HG03060 (cell line): ENCODE results near the gene ARSB.
"Not testable (repeated sequence)": the region's sequence is repeated elsewhere in the genome, so short reads cannot be mapped to it uniquely, and the experiment has no call there.

Experiments
- ATAC-seq: cut with Tn5 transposase; IDR thresholded peaks from one replicate; pipeline ENCODE4 v1.9.1; 2021; ENCODE audit warnings: low read depth, moderate number of reproducible peaks; ENCODE audit not compliant: unreplicated experiment

Gene ARSB

GRCh38 chr5:78851891-78852290 lies 133.2 kb downstream of the ARSB start:
- ATAC-seq, result not testable (repeated sequence)

DNA sequence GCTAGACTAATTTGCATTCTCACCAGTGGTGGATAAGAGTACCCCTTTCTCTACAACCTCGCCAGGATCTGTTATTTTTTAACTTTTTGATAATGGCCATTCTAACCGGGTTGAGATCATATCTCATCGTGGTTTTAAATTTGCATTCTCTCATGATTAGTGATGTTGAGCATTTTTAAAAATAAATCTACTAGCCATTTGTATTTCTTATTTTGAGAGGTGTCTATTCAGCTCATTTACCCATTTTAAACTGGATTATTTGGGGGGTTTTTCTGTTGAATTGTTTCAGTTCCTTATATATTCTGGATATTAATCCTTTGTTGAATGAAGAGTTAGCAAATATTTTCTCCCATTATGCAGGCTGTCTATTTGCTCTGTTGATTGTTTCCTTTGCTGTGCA lies 139.6 kb downstream of the ARSB start:
- no peak for ATAC-seq

GRCh38 chr5:78843436-78843835 lies 141.7 kb downstream of the ARSB start:
- no peak for ATAC-seq

DNA sequence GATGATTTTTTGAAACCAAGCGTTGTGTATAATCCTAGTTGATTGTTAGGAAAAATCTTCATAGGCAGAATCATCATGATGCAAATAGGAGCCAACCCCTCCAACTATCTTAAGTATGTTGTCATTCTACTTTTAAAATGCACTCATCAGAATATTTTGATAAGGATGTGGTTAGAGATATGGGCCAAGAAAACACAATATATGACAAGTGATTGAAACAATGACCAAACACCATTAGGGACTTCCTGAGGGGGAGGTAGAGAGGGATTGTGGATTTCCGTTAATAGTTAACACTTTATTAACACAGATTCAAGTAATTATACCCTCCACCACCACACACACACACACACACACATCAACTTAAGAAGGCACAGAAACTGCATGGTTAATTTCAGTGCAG lies 143.3 kb downstream of the ARSB start:
- ATAC-seq, result no peak

DNA sequence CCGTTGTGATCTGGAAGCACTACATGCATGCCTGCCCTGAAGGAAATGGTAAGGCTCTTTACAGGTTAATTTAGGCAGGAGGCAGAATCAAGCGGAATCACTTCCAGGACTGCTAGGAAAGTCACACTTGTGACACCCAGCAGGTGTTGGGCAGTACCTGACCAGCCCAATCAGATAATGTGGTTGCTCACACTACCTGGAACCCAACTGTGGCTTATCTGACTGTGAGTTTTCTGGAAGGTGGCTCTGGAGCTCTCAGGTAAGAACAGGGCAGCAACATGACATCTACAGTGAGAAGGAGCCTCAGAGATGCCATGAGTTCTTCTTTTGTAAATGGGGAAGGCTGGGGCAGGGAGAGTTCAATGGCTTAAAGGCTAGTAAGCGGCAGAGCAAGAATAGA lies 146.4 kb downstream of the ARSB start:
- no peak for ATAC-seq

DNA sequence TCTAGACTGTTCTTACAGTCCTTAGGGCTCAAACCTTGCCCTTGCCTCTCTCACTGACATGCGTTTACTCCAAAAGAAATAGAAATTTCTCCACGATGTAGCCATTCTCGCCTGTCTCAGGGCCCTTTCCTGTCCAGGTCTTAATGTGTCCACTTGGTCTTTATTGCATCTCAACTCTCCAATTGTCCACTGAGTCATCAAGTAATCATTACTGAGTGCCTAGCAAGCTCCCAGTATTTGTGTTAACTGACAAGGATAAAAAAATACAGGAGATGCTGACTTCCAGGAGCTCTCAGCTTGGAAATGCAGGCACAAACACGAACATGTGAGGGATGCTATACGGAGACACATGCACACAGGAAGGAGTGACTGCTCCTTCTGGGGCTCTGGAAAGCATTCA lies 147.3 kb downstream of the ARSB start:
- no peak for ATAC-seq

DNA sequence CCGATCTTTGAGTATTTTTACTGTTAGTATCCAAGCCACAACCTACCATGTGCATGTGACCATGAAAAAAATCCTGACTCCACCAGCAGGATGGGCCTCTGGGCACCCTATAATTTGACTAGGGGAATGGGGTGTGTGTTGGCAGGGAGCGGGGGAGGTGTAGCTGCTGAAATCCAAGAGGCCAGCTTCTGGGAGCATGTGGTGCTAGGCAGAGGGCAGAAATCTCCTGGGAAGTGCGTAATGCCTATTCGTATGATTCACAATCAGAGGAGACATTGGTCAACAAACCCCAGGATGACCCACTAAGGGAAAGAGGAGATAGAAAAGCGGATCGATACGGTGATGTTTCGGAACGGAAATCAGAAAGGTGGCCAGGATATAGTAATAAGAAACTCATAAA lies 149.9 kb downstream of the ARSB start:
- ATAC-seq, result no peak

DNA sequence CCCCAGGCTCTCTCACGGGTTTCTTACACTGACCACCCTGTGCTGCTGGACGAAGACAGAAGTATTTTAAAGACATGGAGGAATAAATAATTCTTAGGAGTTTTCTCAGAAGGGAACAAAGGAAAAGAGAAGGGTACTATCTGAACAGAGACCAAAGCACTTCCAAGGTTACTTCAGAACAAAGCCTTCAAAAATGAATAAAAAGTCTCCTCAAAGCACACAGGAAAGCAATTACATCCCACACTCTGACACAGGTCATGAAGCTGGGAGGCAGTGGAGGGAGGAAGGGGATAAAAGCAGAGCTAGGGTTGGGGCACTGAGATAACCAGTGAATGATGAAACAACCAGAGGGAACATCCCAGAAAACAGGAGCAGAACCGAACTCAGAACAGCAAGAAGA lies 151.8 kb downstream of the ARSB start:
- ATAC-seq, result no peak

DNA sequence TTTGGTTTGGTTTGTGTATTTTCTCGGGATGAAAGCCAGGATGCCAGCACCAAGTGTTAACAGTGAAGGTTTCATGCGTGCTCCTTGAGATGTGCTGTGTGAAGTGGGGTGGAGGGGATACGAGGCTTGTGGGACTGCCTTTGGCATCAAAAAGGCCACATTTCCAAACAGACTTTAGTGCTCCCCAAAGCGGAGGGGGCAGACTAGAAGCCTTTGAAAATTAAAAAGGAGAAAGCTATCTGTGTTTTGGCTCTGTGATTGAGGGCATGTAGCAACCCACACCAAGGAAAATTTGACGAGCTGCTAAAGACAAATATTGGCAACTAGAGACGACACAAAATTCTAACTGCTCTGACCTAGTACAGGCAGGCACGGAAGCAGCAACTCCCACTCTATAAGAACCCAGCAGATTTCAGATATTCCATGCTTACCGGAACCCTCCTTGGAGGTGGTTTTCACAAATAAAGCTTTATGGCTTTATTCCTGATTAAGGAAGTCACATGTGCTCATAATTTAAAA lies 154.5 kb downstream of the ARSB start:
- ATAC-seq, result no peak

DNA sequence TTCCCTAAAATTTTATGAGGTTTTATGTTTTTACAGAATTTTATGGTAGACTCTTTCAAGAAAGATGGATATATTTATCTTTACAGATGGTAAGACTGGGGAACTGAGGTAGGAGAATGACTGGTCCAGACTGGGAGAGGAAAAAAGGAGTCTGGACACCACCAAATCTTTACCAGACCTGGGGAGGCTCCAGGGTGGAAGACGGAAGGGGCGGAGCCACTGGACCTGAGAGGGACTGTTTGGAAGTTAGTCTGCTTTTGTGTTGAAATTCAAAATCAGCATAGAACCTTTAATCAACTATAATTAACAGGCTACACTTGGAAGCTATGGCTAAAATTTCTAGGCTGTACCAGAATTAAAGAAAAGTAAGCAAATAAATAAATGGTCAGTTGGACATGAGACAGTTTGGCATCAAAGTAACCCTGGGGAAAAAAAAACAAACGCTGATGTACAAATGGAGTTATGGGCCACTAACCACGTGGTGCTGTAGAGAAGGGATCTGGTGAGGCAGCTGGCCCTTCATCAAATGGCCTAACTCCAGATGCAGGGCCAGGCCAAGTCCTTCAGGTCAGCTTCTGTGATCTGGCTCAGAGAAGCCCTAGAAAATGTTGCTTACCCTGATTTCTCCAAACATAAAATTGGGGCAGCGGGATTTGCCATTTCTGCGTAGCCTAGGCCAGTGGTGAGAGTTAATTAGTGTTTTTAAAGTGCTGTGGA lies 155.1 kb downstream of the ARSB start:
- ATAC-seq, result no peak

DNA sequence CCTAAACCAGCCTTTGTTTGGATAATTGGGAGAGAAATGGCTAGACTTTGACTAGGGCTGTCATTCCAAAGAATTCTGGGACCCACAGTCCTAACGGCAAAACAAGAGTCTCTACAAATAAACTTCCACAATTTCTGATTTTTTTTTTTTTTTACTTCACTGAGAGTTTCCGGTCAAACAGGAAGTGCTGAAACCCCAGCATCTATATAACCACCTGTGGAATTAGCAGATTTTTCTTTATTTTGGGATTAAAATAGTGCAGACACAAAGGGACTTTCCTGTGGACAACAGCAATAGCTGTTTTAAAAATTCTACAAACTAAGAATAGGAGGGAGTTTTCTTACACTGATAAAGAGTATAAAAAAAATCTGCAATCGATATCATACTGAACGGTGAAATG lies 157.4 kb downstream of the ARSB start:
- no peak for ATAC-seq

GRCh38 chr5:78824831-78825281 lies 160.3 kb downstream of the ARSB start:
- ATAC-seq, result no peak

DNA sequence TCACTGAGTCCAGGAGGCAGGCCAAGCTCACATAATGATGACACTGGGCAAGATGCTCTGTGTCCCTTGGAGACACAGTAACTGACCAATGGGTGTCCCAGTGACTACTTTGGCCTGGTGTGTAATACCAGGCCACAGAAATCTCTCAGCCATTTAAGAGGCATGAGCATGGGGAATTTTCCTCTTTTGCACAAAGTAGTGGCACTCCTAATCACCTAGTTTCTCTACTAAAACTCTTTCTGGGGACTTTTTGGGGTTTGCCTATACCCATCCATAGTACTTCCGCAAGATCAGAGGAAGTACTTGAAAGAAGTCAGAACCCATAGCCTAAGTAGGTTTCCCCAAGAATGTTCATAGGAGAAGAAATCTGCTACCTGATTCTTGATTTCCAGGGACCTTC lies 161.9 kb downstream of the ARSB start:
- no peak for ATAC-seq

GRCh38 chr5:78821536-78822021 lies 163.5 kb downstream of the ARSB start:
- ATAC-seq, result no peak

- no peak for ATAC-seq
Observed at GRCh38 chr5:78819707-78820106, 165.4 kb downstream of the ARSB start.

DNA sequence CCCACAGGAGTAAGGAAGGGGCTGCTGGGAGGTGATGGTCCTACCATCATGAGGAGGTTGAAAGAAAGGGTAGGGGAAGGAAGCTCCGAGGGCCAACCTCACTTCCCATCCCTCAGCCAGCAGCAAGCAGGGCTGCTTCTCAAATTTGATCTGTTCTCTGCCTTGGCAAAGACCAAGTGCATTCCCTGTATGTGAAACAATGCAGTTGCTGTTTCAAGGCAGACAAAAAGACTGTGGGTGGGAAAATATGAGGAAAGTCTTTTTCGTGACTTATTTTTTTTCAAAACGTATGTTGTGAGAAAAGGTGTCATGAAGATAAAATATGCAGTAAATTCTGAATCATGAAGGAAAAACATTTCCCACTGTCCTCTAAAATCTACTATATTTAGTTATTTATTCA lies 165.9 kb downstream of the ARSB start:
- ATAC-seq, result no peak

DNA sequence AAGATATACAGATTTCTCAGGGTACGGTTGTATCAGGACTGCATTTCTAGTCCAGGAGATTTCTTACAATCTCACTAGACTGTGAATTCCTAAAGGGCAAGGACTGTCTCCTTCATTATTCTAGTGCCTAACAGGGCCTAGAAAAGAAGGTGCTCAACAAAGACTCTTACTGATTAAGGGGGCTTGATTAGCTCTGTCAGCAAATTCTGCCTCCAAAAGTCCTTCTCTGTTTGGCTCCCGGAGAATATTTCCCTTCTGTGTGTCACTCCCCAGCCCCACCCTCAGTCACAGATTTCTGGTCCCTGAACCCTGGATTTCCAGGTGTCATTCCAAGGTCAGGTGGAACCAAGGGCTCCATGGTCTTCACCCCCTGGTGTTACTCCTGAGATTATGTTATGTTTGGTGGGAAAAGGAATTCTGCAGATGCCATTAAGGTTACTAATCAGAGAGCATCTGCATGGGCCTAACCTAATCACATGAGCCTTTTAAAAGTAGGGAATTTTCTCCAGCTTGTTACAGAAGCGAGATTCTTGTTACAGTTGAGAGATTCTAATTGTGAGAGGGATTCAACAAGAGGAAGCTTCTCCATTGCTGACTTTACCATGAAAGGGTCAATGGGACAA lies 168.9 kb downstream of the ARSB start:
- ATAC-seq, result no peak

GRCh38 chr5:78813906-78814530 lies 171.1 kb downstream of the ARSB start:
- ATAC-seq, result no peak

GRCh38 chr5:78813286-78813685 lies 171.8 kb downstream of the ARSB start:
- ATAC-seq, result no peak

DNA sequence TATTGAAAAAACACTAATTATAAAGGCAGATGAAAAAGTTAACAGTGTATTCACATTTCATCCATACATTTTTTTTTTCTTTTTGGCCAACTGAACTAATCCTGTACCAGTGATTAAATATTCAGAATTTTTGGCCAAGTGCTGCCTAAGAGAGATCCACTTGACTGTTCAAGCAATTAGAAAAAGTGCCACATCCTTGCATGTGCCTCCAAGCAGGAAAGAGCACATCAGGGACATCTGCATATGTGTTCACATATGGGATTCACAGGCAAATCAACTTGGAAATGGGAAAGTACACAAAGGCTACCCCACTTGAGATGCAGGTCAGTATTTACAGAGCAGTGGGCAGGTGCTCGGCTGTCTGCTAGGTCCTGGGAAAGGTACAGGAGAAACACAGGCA lies 173.2 kb downstream of the ARSB start:
- ATAC-seq, result no peak

- no peak for ATAC-seq
Observed at GRCh38 chr5:78811121-78811817, 173.8 kb downstream of the ARSB start.
